HepG2 (cell line): ENCODE measurements around the gene CHST11. TPM values are rescaled to one million over a fixed set of nuclear protein-coding genes. Genes with fewer than 3 reads are reported as not detected.

ENCODE experiments used
- ATAC-seq: fragments of 200-7000 bp; cut with Tn5 transposase; 3 replicates; pipeline ENCODE4 v1.9.1; 2020; ENCODE audit warnings: mild to moderate bottlenecking, moderate library complexity
- BruUV-seq: library from RNA; stranded (reverse); fragments of 400-500 nt; replicated peaks from 2 replicates; lab custom pipeline; 2021; lab: Mats Ljungman, UMichigan
- CTCF ChIA-PET: fragments of 300-600 bp; formaldehyde crosslinking; extraction: SDS; loops from one replicate; lab custom pipeline; 2021; ENCODE audit warnings: low total read pairs, inconsistent platforms, low intra/inter-chr PET ratio; lab: Yijun Ruan, JAX
- POLR2A ChIA-PET: fragments of 350-600 bp; sonication (Branson Sonifier 250); formaldehyde crosslinking; loops from one replicate; lab custom pipeline; 2020; ENCODE audit warnings: antibody characterized with exemption, inconsistent platforms; lab: Yijun Ruan, JAX
- DNase-seq: peaks from one replicate; pipeline ENCODE4 v3.0.0-alpha.2; 2015; ENCODE audit warnings: low spot score
- FAIRE-seq: peaks from 3 replicates; lab custom pipeline; 2011; peaks lifted over from hg19 to GRCh38; lab: Jason Lieb, UNC
- H2AFZ ChIP-seq: one replicate; pipeline ENCODE4 v1.6.1; 2011; ENCODE audit warnings: low read length, inconsistent platforms
- H3K27ac ChIP-seq: fragments of 300-600 bp; 3 replicates; pipeline ENCODE4 v1.8.0; 2011; ENCODE audit warnings: mixed run types, mild to moderate bottlenecking, mixed read lengths, low read length, inconsistent platforms; ENCODE audit not compliant: insufficient read depth; ENCODE audit errors: extremely low read length
- H3K27me3 ChIP-seq, 2 experiments: fragments of 200-600 bp in 1 of 2; 2 replicates in 1 of 2; 3 replicates in 1 of 2; pipeline versions ENCODE4 v1.6.0 to v1.8.0; 2011; ENCODE audit warnings: low read length in 2 of 2, mild to moderate bottlenecking in 2 of 2, moderate library complexity in 2 of 2, inconsistent platforms in 1 of 2; ENCODE audit not compliant: insufficient read depth in 2 of 2, control insufficient read depth in 1 of 2
- H3K36me3 ChIP-seq, 2 experiments: fragments of 200-600 bp in 1 of 2; replicated peaks in 1 of 2; 2 replicates in 1 of 2; 3 replicates in 1 of 2; pipeline versions ENCODE4 v1.5.1 to v1.8.0; 2011; ENCODE audit warnings: low read length in 2 of 2, inconsistent platforms in 1 of 2; ENCODE audit not compliant: insufficient read depth in 2 of 2, control insufficient read depth in 1 of 2
- H3K4me1 ChIP-seq: 2 replicates; pipeline ENCODE4 v1.5.1; 2012; ENCODE audit warnings: low read length, inconsistent platforms; ENCODE audit not compliant: insufficient read depth
- H3K4me2 ChIP-seq: 2 replicates; pipeline ENCODE4 v1.6.0; 2011; ENCODE audit warnings: low read depth, low read length, inconsistent platforms
- H3K4me3 ChIP-seq, 3 experiments: fragments of 200-600 bp in 1 of 3; sonication (generic), shearing (Covaris generic) in 1 of 3; replicated peaks in 1 of 3; 2 replicates each; pipeline ENCODE4 v1.5.1; 2011 to 2016; ENCODE audit warnings: low read length in 3 of 3, inconsistent platforms in 2 of 3, low read depth in 2 of 3, mild to moderate bottlenecking in 2 of 3, control low read depth in 1 of 3, mixed read lengths in 1 of 3; ENCODE audit not compliant: insufficient read depth in 1 of 3
- H3K79me2 ChIP-seq: one replicate; pipeline ENCODE4 v1.6.1; 2011; ENCODE audit warnings: low read length, inconsistent platforms; ENCODE audit not compliant: insufficient read depth
- H3K9ac ChIP-seq: 2 replicates; pipeline ENCODE4 v1.6.0; 2011; ENCODE audit warnings: mild to moderate bottlenecking, low read depth, low read length, inconsistent platforms; ENCODE audit not compliant: insufficient read depth
- H3K9me3 ChIP-seq: 2 replicates; pipeline ENCODE4 v1.5.1; 2012; ENCODE audit warnings: mild to moderate bottlenecking, low read length
- H4K20me1 ChIP-seq: 2 replicates; pipeline ENCODE4 v1.6.0; 2011; ENCODE audit warnings: inconsistent platforms, mild to moderate bottlenecking, low read length, moderate library complexity; ENCODE audit not compliant: insufficient read depth
- GTF2F1 ChIP-seq: fragments of 150-350 bp; IDR thresholded peaks from 2 replicates; pipeline ENCODE4 v1.6.1; 2014; ENCODE audit warnings: low read length
- HOMEZ ChIP-seq: IDR thresholded peaks from 2 replicates; pipeline ENCODE4 v1.6.1; 2016; ENCODE audit warnings: low read depth
- HOXA7 ChIP-seq: sonication (generic); formaldehyde crosslinking; IDR thresholded peaks from 2 replicates; pipeline ENCODE4 v1.8.1; 2022; ENCODE audit warnings: mild to moderate bottlenecking, missing genetic modification reagents, moderate library complexity
- MEF2D ChIP-seq: sonication (generic); formaldehyde crosslinking; IDR thresholded peaks from 2 replicates; pipeline ENCODE4 v1.5.1; 2020; ENCODE audit warnings: mild to moderate bottlenecking, missing genetic modification reagents
- MLLT10 ChIP-seq: sonication (generic); formaldehyde crosslinking; IDR thresholded peaks from 2 replicates; pipeline ENCODE4 v1.4.0; 2020; ENCODE audit warnings: missing genetic modification reagents
- NR2C2 ChIP-seq: sonication (generic); formaldehyde crosslinking; IDR thresholded peaks from 2 replicates; pipeline ENCODE4 v1.4.0; 2020; ENCODE audit warnings: missing genetic modification reagents, mild to moderate bottlenecking, moderate library complexity, borderline replicate concordance
- NR2F1 ChIP-seq, 2 experiments: fragments of 450-650 bp in 1 of 2; formaldehyde crosslinking in 1 of 2; IDR thresholded peaks; 2 replicates each; pipeline versions ENCODE4 v1.5.0 to v1.6.1; 2016 to 2020; ENCODE audit warnings: mild to moderate bottlenecking in 1 of 2, missing compliant biosample characterization in 1 of 2, missing genetic modification reagents in 1 of 2, moderate library complexity in 1 of 2
- SKI ChIP-seq: fragments of 450-650 bp; IDR thresholded peaks from one replicate; pipeline ENCODE4 v1.6.1; 2018; ENCODE audit warnings: mild to moderate bottlenecking; ENCODE audit not compliant: partially characterized antibody
- SMAD3 ChIP-seq: sonication (generic); formaldehyde crosslinking; IDR thresholded peaks from 2 replicates; pipeline ENCODE4 v1.4.0; 2020; ENCODE audit warnings: missing genetic modification reagents
- SP5 ChIP-seq: IDR thresholded peaks from 2 replicates; pipeline ENCODE4 v1.6.1; 2016; ENCODE audit warnings: low read depth, borderline replicate concordance
- TEF ChIP-seq: sonication (generic); formaldehyde crosslinking; IDR thresholded peaks from 2 replicates; pipeline ENCODE4 v1.5.0; 2020; ENCODE audit warnings: missing genetic modification reagents
- ZBTB20 ChIP-seq: sonication (generic); formaldehyde crosslinking; IDR thresholded peaks from 2 replicates; pipeline ENCODE4 v1.8.1; 2023; ENCODE audit warnings: missing genetic modification reagents, low read depth, mild to moderate bottlenecking, borderline replicate concordance
- ZC3H4 ChIP-seq: sonication (generic); formaldehyde crosslinking; IDR thresholded peaks from 2 replicates; pipeline ENCODE4 v1.4.0; 2020; ENCODE audit warnings: missing genetic modification reagents, borderline replicate concordance
- ZMYM3 ChIP-seq: sonication (generic); formaldehyde crosslinking; IDR thresholded peaks from 2 replicates; pipeline ENCODE4 v1.5.1; 2020; ENCODE audit warnings: mild to moderate bottlenecking, missing genetic modification reagents
- ZNF549 ChIP-seq: sonication (generic); formaldehyde crosslinking; IDR thresholded peaks from 2 replicates; pipeline ENCODE4 v1.5.0; 2020; ENCODE audit warnings: missing genetic modification reagents
- WGBS: methylation state at CpG from one replicate; pipeline ENCODE4 v1.1.6; 2017; ENCODE audit warnings: low lambda C conversion rate; 5-methylcytosine and 5-hydroxymethylcytosine counted together
- in situ Hi-C: cut with HindIII; loops from 2 replicates; pipeline ENCODE4 v1.10.0; 2017; ENCODE audit warnings: low pct_unique_long_range_greater_than_20kb; ENCODE audit not compliant: extremely low pct_ligation_motif_present
- intact Hi-C: fragments of 100-400 bp; cut with micrococcal nuclease; formaldehyde crosslinking; loops from one replicate; pipeline ENCODE4 v1.10.0; 2022; ENCODE audit not compliant: unreplicated experiment
- polyA plus RNA-seq, 8 experiments: library from polyadenylated mRNA; depleted of rRNA in 3 of 8; stranded (reverse) in 7 of 8; unstranded in 1 of 8; fragments of >200 nt; fragmentation: Illumina TruSeq in 4 of 8; extraction: Trizol in 4 of 8; gene quantifications; 2 replicates each; pipeline versions ENCODE4 v1.2.1 to v1.2.3, GENCODE V29; 2011 to 2016; ENCODE audit warnings: low read depth in 4 of 8, missing spikeins in 1 of 8, mixed read lengths in 1 of 8; ENCODE audit not compliant: insufficient read depth in 1 of 8
- total RNA-seq, 5 experiments: library from RNA; depleted of rRNA; stranded (reverse); fragments of >200 nt; fragmentation: Illumina TruSeq; extraction: Trizol; gene quantifications; 2 replicates each; pipeline ENCODE4 v1.2.3, GENCODE V29; 2016; ENCODE audit warnings: low read depth in 1 of 5

The CHST11 gene
- total and polyA plus RNA-seq, 2 of the 13 experiments (the other 11 are each of a cell fraction or from before 2014, with no cell fraction given): 0.15 TPM; not detected in 1

GRCh38 chr12:104496336-104496735 lies 39.6 kb downstream of the CHST11 start:
- H2AFZ ChIP-seq: no peak overlapping the region
- no peaks in the 10 kb centered on the region for H3K36me3 ChIP-seq
- H3K27ac ChIP-seq: no peak overlapping the region
- POLR2A ChIA-PET: no interaction called here
- no peak for FAIRE-seq
- no peak overlapping the region for H3K4me2 ChIP-seq
- peaks cover 0 to 20% of the 10 kb centered on the region in 2 experiments; a peak in 3 of 5 replicates for H3K27me3 ChIP-seq
- DNase-seq: no peak
- 0% methylated on average over 1 of the region's 1 CpG for WGBS
- H3K79me2 ChIP-seq: no peaks in the 10 kb centered on the region
- in situ Hi-C loops (no loop called here), intact Hi-C loops (no loop called here)
- ATAC-seq: no peak
- no peaks in the 10 kb centered on the region for H3K4me1 ChIP-seq
- TF ChIP-seq ZBTB20 (CRISPR knock-in tag) (no peak), SKI (no peak), MEF2D (CRISPR knock-in tag) (no peak), ZC3H4 (CRISPR knock-in tag) (no peak), ZNF549 (no peak), SP5 (CRISPR knock-in tag) (no peak), ZMYM3 (CRISPR knock-in tag) (no peak), TEF (no peak), NR2C2 (CRISPR knock-in tag) (no peak), SMAD3 (CRISPR knock-in tag) (no peak), MLLT10 (CRISPR knock-in tag) (no peak), HOMEZ (CRISPR knock-in tag) (no peak), NR2F1 (CRISPR knock-in tag; IDR thresholded peaks at IDR 0.05) (no peak), GTF2F1 (no peak), HOXA7 (CRISPR knock-in tag) (no peak)
- TF ChIP-seq, all 625 proteins: peak for 0
- no peak overlapping the region for H3K4me3 ChIP-seq
- no peaks in the 10 kb centered on the region for H3K9me3 ChIP-seq
- CTCF ChIA-PET: no interaction called here
- no TSS peak for BruUV-seq
- H3K9ac ChIP-seq: no peak overlapping the region
- no peaks in the 10 kb centered on the region for H4K20me1 ChIP-seq
